Measurements from ENCODE around the gene P2RX5.

- TF ChIP-seq FOXA1 (IDR thresholded peaks at IDR 0.05), result no peak
- TF ChIP-seq SP1 (IDR thresholded peaks at IDR 0.05), result no peak
- no peak for TF ChIP-seq ZNF384 (IDR thresholded peaks at IDR 0.05)
- no peak for TF ChIP-seq FOXM1 (IDR thresholded peaks at IDR 0.05; ENCODE audit: borderline replicate concordance)
- TF ChIP-seq LEF1 (IDR thresholded peaks at IDR 0.05; ENCODE audit: borderline replicate concordance), result no peak
- TF ChIP-seq ARNT (IDR thresholded peaks at IDR 0.05), result no peak
- no peak for TF ChIP-seq CTBP1 (IDR thresholded peaks at IDR 0.05; ENCODE audit: borderline replicate concordance)
Measured at GRCh38 chr17:3645310-3645709, 50.6 kb downstream of the P2RX5 start.

Data from HEK293T (cell line).